ENCODE results near the gene NUDT16.
A peak's percentile ranks its signal among the peaks of the same experiment; 100 is the strongest.

NUDT16 gene

GRCh38 chr3:131381445-131382291, at the start of gene NUDT16 (continued):
- TF ChIP-seq, protein P1, sequence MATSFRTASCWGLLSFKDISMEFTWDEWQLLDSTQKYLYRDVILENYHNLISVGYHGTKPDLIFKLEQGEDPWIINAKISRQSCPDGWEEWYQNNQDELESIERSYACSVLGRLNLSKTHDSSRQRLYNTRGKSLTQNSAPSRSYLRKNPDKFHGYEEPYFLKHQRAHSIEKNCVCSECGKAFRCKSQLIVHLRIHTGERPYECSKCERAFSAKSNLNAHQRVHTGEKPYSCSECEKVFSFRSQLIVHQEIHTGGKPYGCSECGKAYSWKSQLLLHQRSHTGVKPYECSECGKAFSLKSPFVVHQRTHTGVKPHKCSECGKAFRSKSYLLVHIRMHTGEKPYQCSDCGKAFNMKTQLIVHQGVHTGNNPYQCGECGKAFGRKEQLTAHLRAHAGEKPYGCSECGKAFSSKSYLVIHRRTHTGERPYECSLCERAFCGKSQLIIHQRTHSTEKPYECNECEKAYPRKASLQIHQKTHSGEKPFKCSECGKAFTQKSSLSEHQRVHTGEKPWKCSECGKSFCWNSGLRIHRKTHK (tag by site-specific recombination; IDR thresholded peaks at IDR 0.05), result no peak
- TF ChIP-seq ZNF366 (tag by site-specific recombination; conservative IDR thresholded peaks at IDR 0.05) (no peak), ZNF792 (tag by site-specific recombination; IDR thresholded peaks at IDR 0.05) (no peak), ZNF211 (tag by site-specific recombination; IDR thresholded peaks at IDR 0.05; ENCODE audit: low read depth) (no peak), ZSCAN30 (tag by site-specific recombination; IDR thresholded peaks at IDR 0.05) (no peak), FEZF1 (tag by site-specific recombination; IDR thresholded peaks at IDR 0.05) (no peak), SP2 (tag by site-specific recombination; IDR thresholded peaks at IDR 0.05) (peak; percentile 97), ZNF558 (tag by site-specific recombination; IDR thresholded peaks at IDR 0.05) (no peak), BCL11B (tag by site-specific recombination; IDR thresholded peaks at IDR 0.05; ENCODE audit: low read depth) (peak; percentile 47; the same call in 1 of the 2 replicates), CTCF (tag by site-specific recombination; IDR thresholded peaks at IDR 0.05) (peak; percentile 51), ZNF2 (tag by site-specific recombination; IDR thresholded peaks at IDR 0.05) (0 out of 2 replicates have a peak, but pooled peaks have one; percentile 3), EGR2 (tag by site-specific recombination; IDR thresholded peaks at IDR 0.05; ENCODE audit: low read depth) (no peak), PRDM6 (tag by site-specific recombination; IDR thresholded peaks at IDR 0.05) (no peak), ZBTB7A (tag by site-specific recombination; IDR thresholded peaks at IDR 0.05; ENCODE audit: low read depth) (peak; percentile 67; the same call in 1 of the 2 replicates), ZNF239 (tag by site-specific recombination; IDR thresholded peaks at IDR 0.05) (no peak), PRDM1 (tag by site-specific recombination; IDR thresholded peaks at IDR 0.05) (peak; percentile 24; the same call in 1 of the 2 replicates), ZBTB11 (tag by site-specific recombination; conservative IDR thresholded peaks at IDR 0.05; ENCODE audit: low read depth) (no peak), ZBTB17 (tag by site-specific recombination; IDR thresholded peaks at IDR 0.05) (no peak), TRIM28 (IDR thresholded peaks at IDR 0.05; ENCODE audit: borderline replicate concordance, low read length) (no peak), ZNF394 (tag by site-specific recombination; IDR thresholded peaks at IDR 0.05; ENCODE audit: borderline replicate concordance) (no peak), INSM2 (tag by site-specific recombination; IDR thresholded peaks at IDR 0.05) (no peak)
- TF ChIP-seq, protein P2, sequence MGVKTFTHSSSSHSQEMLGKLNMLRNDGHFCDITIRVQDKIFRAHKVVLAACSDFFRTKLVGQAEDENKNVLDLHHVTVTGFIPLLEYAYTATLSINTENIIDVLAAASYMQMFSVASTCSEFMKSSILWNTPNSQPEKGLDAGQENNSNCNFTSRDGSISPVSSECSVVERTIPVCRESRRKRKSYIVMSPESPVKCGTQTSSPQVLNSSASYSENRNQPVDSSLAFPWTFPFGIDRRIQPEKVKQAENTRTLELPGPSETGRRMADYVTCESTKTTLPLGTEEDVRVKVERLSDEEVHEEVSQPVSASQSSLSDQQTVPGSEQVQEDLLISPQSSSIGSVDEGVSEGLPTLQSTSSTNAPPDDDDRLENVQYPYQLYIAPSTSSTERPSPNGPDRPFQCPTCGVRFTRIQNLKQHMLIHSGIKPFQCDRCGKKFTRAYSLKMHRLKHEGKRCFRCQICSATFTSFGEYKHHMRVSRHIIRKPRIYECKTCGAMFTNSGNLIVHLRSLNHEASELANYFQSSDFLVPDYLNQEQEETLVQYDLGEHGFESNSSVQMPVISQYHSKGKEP (tag by site-specific recombination; IDR thresholded peaks at IDR 0.05), result no peak
- TF ChIP-seq, protein P3, sequence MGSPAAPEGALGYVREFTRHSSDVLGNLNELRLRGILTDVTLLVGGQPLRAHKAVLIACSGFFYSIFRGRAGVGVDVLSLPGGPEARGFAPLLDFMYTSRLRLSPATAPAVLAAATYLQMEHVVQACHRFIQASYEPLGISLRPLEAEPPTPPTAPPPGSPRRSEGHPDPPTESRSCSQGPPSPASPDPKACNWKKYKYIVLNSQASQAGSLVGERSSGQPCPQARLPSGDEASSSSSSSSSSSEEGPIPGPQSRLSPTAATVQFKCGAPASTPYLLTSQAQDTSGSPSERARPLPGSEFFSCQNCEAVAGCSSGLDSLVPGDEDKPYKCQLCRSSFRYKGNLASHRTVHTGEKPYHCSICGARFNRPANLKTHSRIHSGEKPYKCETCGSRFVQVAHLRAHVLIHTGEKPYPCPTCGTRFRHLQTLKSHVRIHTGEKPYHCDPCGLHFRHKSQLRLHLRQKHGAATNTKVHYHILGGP (tag by site-specific recombination; IDR thresholded peaks at IDR 0.05), result no peak
- TF ChIP-seq, protein P4, sequence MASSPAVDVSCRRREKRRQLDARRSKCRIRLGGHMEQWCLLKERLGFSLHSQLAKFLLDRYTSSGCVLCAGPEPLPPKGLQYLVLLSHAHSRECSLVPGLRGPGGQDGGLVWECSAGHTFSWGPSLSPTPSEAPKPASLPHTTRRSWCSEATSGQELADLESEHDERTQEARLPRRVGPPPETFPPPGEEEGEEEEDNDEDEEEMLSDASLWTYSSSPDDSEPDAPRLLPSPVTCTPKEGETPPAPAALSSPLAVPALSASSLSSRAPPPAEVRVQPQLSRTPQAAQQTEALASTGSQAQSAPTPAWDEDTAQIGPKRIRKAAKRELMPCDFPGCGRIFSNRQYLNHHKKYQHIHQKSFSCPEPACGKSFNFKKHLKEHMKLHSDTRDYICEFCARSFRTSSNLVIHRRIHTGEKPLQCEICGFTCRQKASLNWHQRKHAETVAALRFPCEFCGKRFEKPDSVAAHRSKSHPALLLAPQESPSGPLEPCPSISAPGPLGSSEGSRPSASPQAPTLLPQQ (tag by site-specific recombination; IDR thresholded peaks at IDR 0.05), result 0 out of 2 replicates have a peak, but pooled peaks have one; percentile 61
